Caco-2 (cell line): Measurements from ENCODE around the gene MARCHF4. TPM values are rescaled to one million over a fixed set of nuclear protein-coding genes. Genes with fewer than 3 reads are reported as not detected.

Experiments used
- BruUV-seq: library from RNA; stranded (reverse); fragments of 400-500 nt; replicated peaks from 2 replicates; lab custom pipeline; 2021; lab: Mats Ljungman, UMichigan
- CTCF ChIA-PET: fragments of 300-600 bp; sonication (Branson Sonifier 250); formaldehyde crosslinking; loops from one replicate; lab custom pipeline; 2022; ENCODE audit warnings: antibody characterized with exemption; lab: Charles Lee
- POLR2A ChIA-PET: fragments of 300-600 bp; sonication (Branson Sonifier 250); formaldehyde crosslinking; loops from one replicate; lab custom pipeline; 2022; ENCODE audit warnings: antibody characterized with exemption; lab: Charles Lee
- DNase-seq, 2 experiments: peaks; one replicate each; pipeline versions ENCODE4 v3.0.0 to v3.0.0-alpha.2; 2020 to 2022
- H3K27me3 ChIP-seq: replicated peaks from 2 replicates; pipeline ENCODE4 v1.6.0; 2011; ENCODE audit warnings: low read length; ENCODE audit not compliant: control insufficient read depth, insufficient read depth
- H3K36me3 ChIP-seq: 2 replicates; pipeline ENCODE4 v1.5.1; 2011; ENCODE audit warnings: low read length; ENCODE audit not compliant: control insufficient read depth, insufficient read depth
- H3K4me1 ChIP-seq: fragments of 250-450 bp; sonication (Bioruptor Pico); 2 replicates; pipeline ENCODE4 v1.5.1; 2020; ENCODE audit warnings: mild to moderate bottlenecking
- H3K4me3 ChIP-seq: 2 replicates; pipeline ENCODE4 v1.5.1; 2011; ENCODE audit warnings: low read depth, mild to moderate bottlenecking, control low read depth, low read length
- H3K9me3 ChIP-seq: fragments of 250-450 bp; sonication (Bioruptor Pico); 2 replicates; pipeline ENCODE4 v1.5.1; 2020; ENCODE audit warnings: mild to moderate bottlenecking, moderate library complexity
- H3K27ac Mint-ChIP-seq: one replicate; pipeline ENCODE4 v1.8.0; 2022; ENCODE audit warnings: mixed read lengths; ENCODE audit not compliant: unreplicated experiment
- H3K27me3 Mint-ChIP-seq: one replicate; pipeline ENCODE4 v1.8.0; 2022; ENCODE audit warnings: mixed read lengths; ENCODE audit not compliant: insufficient read depth, unreplicated experiment
- H3K36me3 Mint-ChIP-seq: one replicate; pipeline ENCODE4 v1.8.0; 2022; ENCODE audit warnings: mild to moderate bottlenecking, mixed read lengths; ENCODE audit not compliant: insufficient read depth, unreplicated experiment
- H3K4me1 Mint-ChIP-seq: one replicate; pipeline ENCODE4 v1.8.0; 2022; ENCODE audit warnings: low read depth, mixed read lengths; ENCODE audit not compliant: unreplicated experiment
- H3K4me3 Mint-ChIP-seq: one replicate; pipeline ENCODE4 v1.8.0; 2022; ENCODE audit warnings: mild to moderate bottlenecking, moderate library complexity, mixed read lengths; ENCODE audit not compliant: unreplicated experiment
- H3K9me3 Mint-ChIP-seq: one replicate; pipeline ENCODE4 v1.8.0; 2022; ENCODE audit warnings: mixed read lengths; ENCODE audit not compliant: unreplicated experiment
- intact Hi-C: fragments of 100-400 bp; cut with micrococcal nuclease; formaldehyde crosslinking; loops from one replicate; pipeline ENCODE4 v1.10.0; 2022; ENCODE audit not compliant: unreplicated experiment
- total RNA-seq: library from RNA; stranded (reverse); gene quantifications from 2 replicates; pipeline ENCODE4 v1.2.3, GENCODE V29; 2022
- TF ChIP-seq, protein P1 (sequence below), 2 experiments: fragments of 200-600 bp in 1 of 2; IDR thresholded peaks; 1 replicate in 1 of 2; 2 replicates in 1 of 2; pipeline versions ENCODE4 v1.5.1 to v1.8.0; 2011 to 2022; ENCODE audit warnings: antibody characterized with exemption in 1 of 2, control low read depth in 1 of 2, inconsistent platforms in 1 of 2, low read depth in 1 of 2, low read length in 1 of 2, mild to moderate bottlenecking in 1 of 2, moderate library complexity in 1 of 2; ENCODE audit not compliant: insufficient read depth in 1 of 2, severe bottlenecking in 1 of 2, unreplicated experiment in 1 of 2

Gene MARCHF4
- total RNA-seq, 1 experiment from 2014 or later = not detected

DNA sequence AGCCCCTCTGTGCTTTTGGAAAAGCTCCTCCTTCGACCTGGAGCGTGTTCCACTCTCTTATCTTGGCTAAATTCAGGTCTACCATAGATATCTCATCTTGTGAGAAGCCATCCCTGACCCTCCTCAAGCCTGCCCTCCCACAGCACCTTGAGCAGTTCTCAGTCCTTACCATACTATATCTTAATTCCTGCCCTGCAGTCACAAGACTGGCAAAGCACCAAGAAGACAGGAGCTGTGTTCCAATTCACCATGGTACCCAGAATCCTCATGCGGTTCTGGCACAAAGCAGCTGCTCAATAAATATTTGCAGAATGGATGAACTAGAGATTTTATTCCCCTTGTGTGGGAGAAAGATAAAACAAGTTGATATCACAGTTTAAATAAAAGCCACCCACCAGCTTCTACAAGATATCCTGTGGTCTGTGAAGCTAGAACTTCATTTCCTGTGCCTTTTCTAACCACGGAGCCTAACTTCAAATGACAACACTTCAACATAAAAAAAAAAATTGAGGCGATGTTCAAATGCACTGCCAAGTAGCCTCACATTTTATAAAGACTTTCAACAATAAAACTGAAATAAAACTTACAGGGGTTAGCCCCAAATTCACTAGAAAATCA lies 19.5 kb downstream of the MARCHF4 start:
- ChIA-PET POLR2A (no interaction called here), CTCF (no interaction called here)
- no peaks in the 10 kb centered on the region for H3K4me1 Mint-ChIP-seq
- H3K4me1 ChIP-seq = no peaks in the 10 kb centered on the region
- H3K9me3 Mint-ChIP-seq = no peaks in the 10 kb centered on the region
- H3K36me3 Mint-ChIP-seq = no peaks in the 10 kb centered on the region
- TF ChIP-seq, protein P1, sequence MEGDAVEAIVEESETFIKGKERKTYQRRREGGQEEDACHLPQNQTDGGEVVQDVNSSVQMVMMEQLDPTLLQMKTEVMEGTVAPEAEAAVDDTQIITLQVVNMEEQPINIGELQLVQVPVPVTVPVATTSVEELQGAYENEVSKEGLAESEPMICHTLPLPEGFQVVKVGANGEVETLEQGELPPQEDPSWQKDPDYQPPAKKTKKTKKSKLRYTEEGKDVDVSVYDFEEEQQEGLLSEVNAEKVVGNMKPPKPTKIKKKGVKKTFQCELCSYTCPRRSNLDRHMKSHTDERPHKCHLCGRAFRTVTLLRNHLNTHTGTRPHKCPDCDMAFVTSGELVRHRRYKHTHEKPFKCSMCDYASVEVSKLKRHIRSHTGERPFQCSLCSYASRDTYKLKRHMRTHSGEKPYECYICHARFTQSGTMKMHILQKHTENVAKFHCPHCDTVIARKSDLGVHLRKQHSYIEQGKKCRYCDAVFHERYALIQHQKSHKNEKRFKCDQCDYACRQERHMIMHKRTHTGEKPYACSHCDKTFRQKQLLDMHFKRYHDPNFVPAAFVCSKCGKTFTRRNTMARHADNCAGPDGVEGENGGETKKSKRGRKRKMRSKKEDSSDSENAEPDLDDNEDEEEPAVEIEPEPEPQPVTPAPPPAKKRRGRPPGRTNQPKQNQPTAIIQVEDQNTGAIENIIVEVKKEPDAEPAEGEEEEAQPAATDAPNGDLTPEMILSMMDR (IDR thresholded peaks at IDR 0.05; ENCODE audit: insufficient read depth in 1 of 2, low read depth in 1 of 2, low read length in 1 of 2, severe bottlenecking in 1 of 2, unreplicated experiment in 1 of 2) = no peak
- BruUV-seq = no TSS peak
- no peaks in the 10 kb centered on the region for H3K9me3 ChIP-seq
- no peak overlapping the region for H3K4me3 ChIP-seq
- no peaks in the 10 kb centered on the region; the same call in 1 of the 2 replicates for H3K36me3 ChIP-seq
- H3K27me3 ChIP-seq = 0 out of 2 replicates have a peak, but pooled peaks cover 1% of the 10 kb centered on the region
- H3K27me3 Mint-ChIP-seq = peaks cover 28% of the 10 kb centered on the region
- no peak for DNase-seq
- H3K27ac Mint-ChIP-seq = no peak overlapping the region
- H3K4me3 Mint-ChIP-seq = no peak overlapping the region
- intact Hi-C loops = no loop called here

GRCh38 chr2:216351172-216351925 lies 20.9 kb downstream of the MARCHF4 start:
- Mint-ChIP-seq H3K27ac (no peak overlapping the region), H3K4me1 (no peaks in the 10 kb centered on the region), H3K36me3 (no peaks in the 10 kb centered on the region), H3K4me3 (no peak overlapping the region), H3K9me3 (no peaks in the 10 kb centered on the region), H3K27me3 (peaks cover 36% of the 10 kb centered on the region)
- ChIA-PET POLR2A (no interaction called here), CTCF (no interaction called here)
- no peak for DNase-seq
- Histone ChIP-seq H3K4me1 (no peaks in the 10 kb centered on the region), H3K9me3 (no peaks in the 10 kb centered on the region), H3K36me3 (no peaks in the 10 kb centered on the region; the same call in 1 of the 2 replicates), H3K4me3 (no peak overlapping the region), H3K27me3 (0 out of 2 replicates have a peak, but pooled peaks cover 3% of the 10 kb centered on the region)
- no TSS peak for BruUV-seq
- TF ChIP-seq, protein P1 (IDR thresholded peaks at IDR 0.05; ENCODE audit: insufficient read depth in 1 of 2, low read depth in 1 of 2, low read length in 1 of 2, severe bottlenecking in 1 of 2, unreplicated experiment in 1 of 2) = no peak
- intact Hi-C loops = no loop called here

GRCh38 chr2:216350214-216350791 lies 22.0 kb downstream of the MARCHF4 start:
- BruUV-seq = no TSS peak
- H3K27me3 ChIP-seq = peaks cover 3% of the 10 kb centered on the region; the same call in 1 of the 2 replicates
- no peak overlapping the region for H3K4me3 ChIP-seq
- H3K36me3 ChIP-seq = no peaks in the 10 kb centered on the region; the same call in 1 of the 2 replicates
- Mint-ChIP-seq H3K27ac (no peak overlapping the region), H3K27me3 (peaks cover 38% of the 10 kb centered on the region), H3K4me3 (no peak overlapping the region), H3K4me1 (no peaks in the 10 kb centered on the region), H3K9me3 (no peaks in the 10 kb centered on the region), H3K36me3 (no peaks in the 10 kb centered on the region)
- intact Hi-C loops = no loop called here
- no peaks in the 10 kb centered on the region for H3K4me1 ChIP-seq
- TF ChIP-seq, protein P1 (IDR thresholded peaks at IDR 0.05; ENCODE audit: insufficient read depth in 1 of 2, low read depth in 1 of 2, low read length in 1 of 2, severe bottlenecking in 1 of 2, unreplicated experiment in 1 of 2) = no peak
- ChIA-PET POLR2A (no interaction called here), CTCF (no interaction called here)
- no peaks in the 10 kb centered on the region for H3K9me3 ChIP-seq
- DNase-seq = no peak
